Measurements from ENCODE around the gene MRPL43. TPM values are rescaled to one million over a fixed set of nuclear protein-coding genes. Genes with fewer than 3 reads are reported as not detected.
"Not testable (repeated sequence)": the region's sequence is repeated elsewhere in the genome, so short reads cannot be mapped to it uniquely, and the experiment has no call there.

Gene MRPL43
- polyA plus RNA-seq, 2 of the 4 experiments (the other 2 are of a cell fraction), result 76.3 to 83.4 TPM

DNA sequence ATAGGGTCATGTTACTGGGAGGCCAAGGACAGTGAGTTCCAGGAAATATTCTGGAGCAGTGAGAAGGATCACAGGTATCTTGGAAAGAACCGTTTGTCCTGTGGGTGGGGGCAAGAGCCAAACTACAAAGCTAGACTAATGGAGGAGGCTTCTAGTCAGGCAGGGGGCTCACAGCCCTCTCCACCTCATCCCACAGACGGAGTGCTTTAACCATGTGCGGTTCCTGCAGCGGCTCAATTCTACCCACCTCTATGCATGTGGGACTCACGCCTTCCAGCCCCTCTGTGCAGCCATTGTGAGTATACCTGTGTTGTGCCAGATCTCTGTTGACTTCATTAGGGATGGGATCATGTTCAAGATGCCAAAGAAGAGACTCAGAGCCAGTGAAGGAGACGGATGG, 9.9 kb downstream of the MRPL43 start:
- Histone ChIP-seq H3K27ac (no peak overlapping the region), H3K9me3 (no peaks in the 10 kb centered on the region), H3K4me3 (no peak overlapping the region), H3K4me2 (no peak overlapping the region), H3K4me1 (peaks cover 1% of the 10 kb centered on the region; the same call in 2 of the 3 replicates)
- 87% methylated on average over 6 of the region's 6 CpGs for WGBS (ENCODE audit: missing lambda C conversion rate)
- DNase-seq (ENCODE audit: low read depth in 1 of 2, low spot score in 1 of 2) (no peak), FAIRE-seq (no peak), ATAC-seq (no peak)
- POLR2A ChIA-PET, result no interaction called here
- CTCF ChIA-PET, result interaction anchor here (1.0 to 6.6 kb wide), 2 partner anchors 17 to 20 kb away, joined by 3 to 33 read pairs; no protein-coding TSS in a partner anchor
- TF ChIP-seq CHD4 (IDR thresholded peaks at IDR 0.05; ENCODE audit: borderline replicate concordance) (no peak), ZSCAN20 (CRISPR knock-in tag; IDR thresholded peaks at IDR 0.05) (no peak), EHMT2 (IDR thresholded peaks at IDR 0.05; ENCODE audit: low read depth) (no peak), RARB (CRISPR knock-in tag; IDR thresholded peaks at IDR 0.05) (no peak)

GRCh38 chr10:100976906-100977305, 10.4 kb downstream of the MRPL43 start:
- Histone ChIP-seq H3K4me3 (no peak overlapping the region), H3K4me2 (no peak overlapping the region), H3K4me1 (peaks cover 7% of the 10 kb centered on the region), H3K9me3 (no peaks in the 10 kb centered on the region), H3K27ac (no peak overlapping the region)
- ChIA-PET POLR2A (no interaction called here), CTCF (interaction anchor here (0.6 to 6.6 kb wide), 2 partner anchors 20 to 37 kb away, joined by 3 to 33 read pairs; no protein-coding TSS in a partner anchor)
- no peak for FAIRE-seq
- no peak for ATAC-seq
- no peak for DNase-seq (ENCODE audit: low read depth in 1 of 2, low spot score in 1 of 2)
- no peak for TF ChIP-seq CEBPB (IDR thresholded peaks at IDR 0.05)
- no peak for TF ChIP-seq CBX8 (IDR thresholded peaks at IDR 0.05)
- TF ChIP-seq, protein P1, sequence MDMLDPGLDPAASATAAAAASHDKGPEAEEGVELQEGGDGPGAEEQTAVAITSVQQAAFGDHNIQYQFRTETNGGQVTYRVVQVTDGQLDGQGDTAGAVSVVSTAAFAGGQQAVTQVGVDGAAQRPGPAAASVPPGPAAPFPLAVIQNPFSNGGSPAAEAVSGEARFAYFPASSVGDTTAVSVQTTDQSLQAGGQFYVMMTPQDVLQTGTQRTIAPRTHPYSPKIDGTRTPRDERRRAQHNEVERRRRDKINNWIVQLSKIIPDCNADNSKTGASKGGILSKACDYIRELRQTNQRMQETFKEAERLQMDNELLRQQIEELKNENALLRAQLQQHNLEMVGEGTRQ (IDR thresholded peaks at IDR 0.05), result no peak
- TF ChIP-seq EP300 (IDR thresholded peaks at IDR 0.05), result no peak
- no peak for TF ChIP-seq PBX3 (IDR thresholded peaks at IDR 0.05)
- TF ChIP-seq TFCP2L1 (CRISPR knock-in tag; IDR thresholded peaks at IDR 0.05), result no peak
- WGBS (ENCODE audit: missing lambda C conversion rate), result 90% methylated on average over 3 of the region's 3 CpGs

DNA sequence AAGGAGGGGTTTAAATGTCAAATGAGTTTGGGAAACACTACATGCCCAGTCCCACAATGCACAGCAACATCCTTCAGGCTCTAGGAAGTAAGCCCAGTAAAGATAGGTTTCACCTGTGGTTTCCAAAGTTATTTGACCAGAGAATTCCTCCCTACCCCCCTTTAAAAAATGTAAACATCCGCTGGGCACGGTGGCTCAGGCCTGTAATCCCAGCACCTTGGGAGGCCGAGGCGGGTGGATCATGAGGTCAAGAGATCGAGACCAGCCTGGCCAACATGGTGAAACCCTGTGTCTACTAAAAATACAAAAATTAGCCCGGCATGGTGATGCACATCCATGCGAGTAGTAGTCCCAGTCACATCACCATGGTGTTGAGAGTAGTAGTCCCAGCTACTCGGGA, 11.9 kb downstream of the MRPL43 start:
- CTCF ChIA-PET, result interaction anchor here (1.1 to 6.6 kb wide), 5 partner anchors 8 to 33 kb away, joined by 3 to 33 read pairs (median 3); no protein-coding TSS in a partner anchor
- peaks cover 22% of the 10 kb centered on the region for H3K4me1 ChIP-seq
- H3K4me2 ChIP-seq; H3K27ac ChIP-seq; H3K9me3 ChIP-seq; DNase-seq (ENCODE audit: low read depth in 1 of 2, low spot score in 1 of 2); POLR2A ChIA-PET; H3K4me3 ChIP-seq; FAIRE-seq; ATAC-seq: not testable (repeated sequence)
- WGBS (ENCODE audit: missing lambda C conversion rate), result 72% methylated on average over 8 of the region's 8 CpGs

DNA sequence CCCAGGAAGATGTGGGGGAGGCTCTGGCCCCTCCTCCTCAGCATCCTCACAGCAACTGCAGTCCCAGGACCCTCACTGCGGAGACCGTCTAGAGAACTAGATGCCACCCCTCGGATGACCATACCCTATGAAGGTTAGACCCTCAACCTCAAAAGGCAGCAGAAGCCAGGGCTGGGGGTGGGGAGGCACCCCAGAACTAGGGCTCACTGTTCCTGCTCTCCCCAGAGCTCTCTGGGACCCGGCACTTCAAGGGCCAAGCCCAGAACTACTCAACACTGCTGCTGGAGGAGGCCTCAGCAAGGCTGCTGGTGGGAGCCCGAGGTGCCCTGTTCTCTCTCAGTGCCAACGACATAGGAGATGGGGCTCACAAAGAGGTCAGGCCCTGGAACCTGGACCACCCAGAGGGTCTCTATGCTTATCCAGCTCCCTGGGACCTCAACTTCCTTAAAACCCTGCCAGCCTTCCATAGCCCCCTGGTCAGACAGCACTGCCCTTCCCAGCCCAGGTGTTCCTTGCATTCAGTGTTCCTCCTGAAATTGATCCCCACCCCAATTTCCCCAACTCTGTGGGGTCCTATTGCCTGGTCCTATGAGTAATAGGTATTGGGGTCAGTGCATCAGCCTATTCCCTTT, 14.3 kb downstream of the MRPL43 start:
- FAIRE-seq (no peak), DNase-seq (ENCODE audit: low read depth in 1 of 2, low spot score in 1 of 2) (no peak), ATAC-seq (no peak)
- WGBS (ENCODE audit: missing lambda C conversion rate), result 87% methylated on average over 6 of the region's 6 CpGs
- ChIA-PET CTCF (interaction anchor here (0.9 to 6.6 kb wide), 7 partner anchors 8 to 42 kb away, joined by 3 to 33 read pairs (median 4); partner anchors contain the start of gene LZTS2), POLR2A (no interaction called here)
- Histone ChIP-seq H3K9me3 (no peaks in the 10 kb centered on the region), H3K4me2 (no peak overlapping the region), H3K4me1 (peaks cover 34% of the 10 kb centered on the region), H3K4me3 (no peak overlapping the region), H3K27ac (peak overlapping the region in 1 of 2 experiments; percentile 88; a peak in 2 of 6 replicates)
- no peak for TF ChIP-seq FOXS1 (CRISPR knock-in tag; IDR thresholded peaks at IDR 0.05)
- TF ChIP-seq, protein P2, sequence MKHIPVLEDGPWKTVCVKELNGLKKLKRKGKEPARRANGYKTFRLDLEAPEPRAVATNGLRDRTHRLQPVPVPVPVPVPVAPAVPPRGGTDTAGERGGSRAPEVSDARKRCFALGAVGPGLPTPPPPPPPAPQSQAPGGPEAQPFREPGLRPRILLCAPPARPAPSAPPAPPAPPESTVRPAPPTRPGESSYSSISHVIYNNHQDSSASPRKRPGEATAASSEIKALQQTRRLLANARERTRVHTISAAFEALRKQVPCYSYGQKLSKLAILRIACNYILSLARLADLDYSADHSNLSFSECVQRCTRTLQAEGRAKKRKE (CRISPR knock-in tag; IDR thresholded peaks at IDR 0.05; ENCODE audit: low read depth), result no peak
- TF ChIP-seq NR3C1 (IDR thresholded peaks at IDR 0.05), result no peak
- TF ChIP-seq, protein P3, sequence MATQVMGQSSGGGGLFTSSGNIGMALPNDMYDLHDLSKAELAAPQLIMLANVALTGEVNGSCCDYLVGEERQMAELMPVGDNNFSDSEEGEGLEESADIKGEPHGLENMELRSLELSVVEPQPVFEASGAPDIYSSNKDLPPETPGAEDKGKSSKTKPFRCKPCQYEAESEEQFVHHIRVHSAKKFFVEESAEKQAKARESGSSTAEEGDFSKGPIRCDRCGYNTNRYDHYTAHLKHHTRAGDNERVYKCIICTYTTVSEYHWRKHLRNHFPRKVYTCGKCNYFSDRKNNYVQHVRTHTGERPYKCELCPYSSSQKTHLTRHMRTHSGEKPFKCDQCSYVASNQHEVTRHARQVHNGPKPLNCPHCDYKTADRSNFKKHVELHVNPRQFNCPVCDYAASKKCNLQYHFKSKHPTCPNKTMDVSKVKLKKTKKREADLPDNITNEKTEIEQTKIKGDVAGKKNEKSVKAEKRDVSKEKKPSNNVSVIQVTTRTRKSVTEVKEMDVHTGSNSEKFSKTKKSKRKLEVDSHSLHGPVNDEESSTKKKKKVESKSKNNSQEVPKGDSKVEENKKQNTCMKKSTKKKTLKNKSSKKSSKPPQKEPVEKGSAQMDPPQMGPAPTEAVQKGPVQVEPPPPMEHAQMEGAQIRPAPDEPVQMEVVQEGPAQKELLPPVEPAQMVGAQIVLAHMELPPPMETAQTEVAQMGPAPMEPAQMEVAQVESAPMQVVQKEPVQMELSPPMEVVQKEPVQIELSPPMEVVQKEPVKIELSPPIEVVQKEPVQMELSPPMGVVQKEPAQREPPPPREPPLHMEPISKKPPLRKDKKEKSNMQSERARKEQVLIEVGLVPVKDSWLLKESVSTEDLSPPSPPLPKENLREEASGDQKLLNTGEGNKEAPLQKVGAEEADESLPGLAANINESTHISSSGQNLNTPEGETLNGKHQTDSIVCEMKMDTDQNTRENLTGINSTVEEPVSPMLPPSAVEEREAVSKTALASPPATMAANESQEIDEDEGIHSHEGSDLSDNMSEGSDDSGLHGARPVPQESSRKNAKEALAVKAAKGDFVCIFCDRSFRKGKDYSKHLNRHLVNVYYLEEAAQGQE (IDR thresholded peaks at IDR 0.05), result no peak
- TF ChIP-seq EHMT2 (IDR thresholded peaks at IDR 0.05; ENCODE audit: low read depth), result no peak
- no peak for TF ChIP-seq MAZ (IDR thresholded peaks at IDR 0.05; ENCODE audit: borderline replicate concordance, low read depth, low read length)
- no peak for TF ChIP-seq ZSCAN20 (CRISPR knock-in tag; IDR thresholded peaks at IDR 0.05)
- TF ChIP-seq TP53 (CRISPR knock-in tag; IDR thresholded peaks at IDR 0.05), result no peak
- TF ChIP-seq, protein P4, sequence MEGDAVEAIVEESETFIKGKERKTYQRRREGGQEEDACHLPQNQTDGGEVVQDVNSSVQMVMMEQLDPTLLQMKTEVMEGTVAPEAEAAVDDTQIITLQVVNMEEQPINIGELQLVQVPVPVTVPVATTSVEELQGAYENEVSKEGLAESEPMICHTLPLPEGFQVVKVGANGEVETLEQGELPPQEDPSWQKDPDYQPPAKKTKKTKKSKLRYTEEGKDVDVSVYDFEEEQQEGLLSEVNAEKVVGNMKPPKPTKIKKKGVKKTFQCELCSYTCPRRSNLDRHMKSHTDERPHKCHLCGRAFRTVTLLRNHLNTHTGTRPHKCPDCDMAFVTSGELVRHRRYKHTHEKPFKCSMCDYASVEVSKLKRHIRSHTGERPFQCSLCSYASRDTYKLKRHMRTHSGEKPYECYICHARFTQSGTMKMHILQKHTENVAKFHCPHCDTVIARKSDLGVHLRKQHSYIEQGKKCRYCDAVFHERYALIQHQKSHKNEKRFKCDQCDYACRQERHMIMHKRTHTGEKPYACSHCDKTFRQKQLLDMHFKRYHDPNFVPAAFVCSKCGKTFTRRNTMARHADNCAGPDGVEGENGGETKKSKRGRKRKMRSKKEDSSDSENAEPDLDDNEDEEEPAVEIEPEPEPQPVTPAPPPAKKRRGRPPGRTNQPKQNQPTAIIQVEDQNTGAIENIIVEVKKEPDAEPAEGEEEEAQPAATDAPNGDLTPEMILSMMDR (IDR thresholded peaks at IDR 0.05), result no peak
- TF ChIP-seq KDM5A (IDR thresholded peaks at IDR 0.05), result no peak
- no peak for TF ChIP-seq CHD4 (IDR thresholded peaks at IDR 0.05; ENCODE audit: borderline replicate concordance)
- TF ChIP-seq GATA3 (IDR thresholded peaks at IDR 0.05; ENCODE audit: borderline replicate concordance), result no peak
- TF ChIP-seq RAD21 (conservative IDR thresholded peaks at IDR 0.05 in 1 of 2, IDR thresholded peaks at IDR 0.05 in 1 of 2), result no peak
- no peak for TF ChIP-seq POLR2AphosphoS2 (conservative IDR thresholded peaks at IDR 0.05; ENCODE audit: low read length)

Measured in A549 (cell line).